NT2/D1 (cell line): Measurements from ENCODE around the gene OCLN.
"Not testable (repeated sequence)": the region's sequence is repeated elsewhere in the genome, so short reads cannot be mapped to it uniquely, and the experiment has no call there.

Experiments used
- SUZ12 ChIP-seq: IDR thresholded peaks from 2 replicates; pipeline ENCODE4 v1.6.1; 2011; ENCODE audit not compliant: insufficient read length, insufficient read depth; ENCODE audit errors: extremely low read depth
- ZNF274 ChIP-seq: IDR thresholded peaks from 2 replicates; pipeline ENCODE4 v1.6.1; 2011; ENCODE audit warnings: mild to moderate bottlenecking, low read depth, low read length

DNA sequence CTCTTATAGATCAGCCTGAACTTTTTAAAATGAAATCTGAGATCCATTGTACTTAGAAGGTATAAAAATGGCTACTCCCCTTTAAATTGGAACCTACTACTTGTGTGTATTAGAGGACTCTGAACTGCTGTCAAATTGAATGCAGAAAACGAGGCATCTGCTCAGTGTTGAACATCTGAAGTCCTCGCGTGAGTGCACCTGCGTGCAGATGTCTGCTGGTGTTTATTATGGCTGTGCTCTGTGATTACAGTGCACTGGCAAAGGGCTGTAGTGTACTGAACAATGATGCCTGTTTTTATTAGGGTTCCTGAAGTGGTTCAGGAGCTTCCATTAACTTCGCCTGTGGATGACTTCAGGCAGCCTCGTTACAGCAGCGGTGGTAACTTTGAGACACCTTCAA lies 52.0 kb downstream of the OCLN start:
- not testable (repeated sequence) for TF ChIP-seq ZNF274, SUZ12
